Fibroblast of pulmonary artery (primary cell): ENCODE data around the gene ACCSL.

ENCODE experiments used
- DNase-seq: peaks from one replicate; pipeline ENCODE4 v3.0.0-alpha.2; 2010; ENCODE audit warnings: low read depth
- H3K4me3 ChIP-seq: replicated peaks from 2 replicates; pipeline ENCODE4 v1.5.1; 2011; ENCODE audit warnings: low read depth, mild to moderate bottlenecking, control low read depth, low read length, moderate library complexity
- TF ChIP-seq, protein P1 (sequence below): IDR thresholded peaks from 2 replicates; pipeline ENCODE4 v1.5.1; 2011; ENCODE audit warnings: mild to moderate bottlenecking, control low read depth, low read length, inconsistent platforms; ENCODE audit errors: missing control alignments

ACCSL gene

DNA sequence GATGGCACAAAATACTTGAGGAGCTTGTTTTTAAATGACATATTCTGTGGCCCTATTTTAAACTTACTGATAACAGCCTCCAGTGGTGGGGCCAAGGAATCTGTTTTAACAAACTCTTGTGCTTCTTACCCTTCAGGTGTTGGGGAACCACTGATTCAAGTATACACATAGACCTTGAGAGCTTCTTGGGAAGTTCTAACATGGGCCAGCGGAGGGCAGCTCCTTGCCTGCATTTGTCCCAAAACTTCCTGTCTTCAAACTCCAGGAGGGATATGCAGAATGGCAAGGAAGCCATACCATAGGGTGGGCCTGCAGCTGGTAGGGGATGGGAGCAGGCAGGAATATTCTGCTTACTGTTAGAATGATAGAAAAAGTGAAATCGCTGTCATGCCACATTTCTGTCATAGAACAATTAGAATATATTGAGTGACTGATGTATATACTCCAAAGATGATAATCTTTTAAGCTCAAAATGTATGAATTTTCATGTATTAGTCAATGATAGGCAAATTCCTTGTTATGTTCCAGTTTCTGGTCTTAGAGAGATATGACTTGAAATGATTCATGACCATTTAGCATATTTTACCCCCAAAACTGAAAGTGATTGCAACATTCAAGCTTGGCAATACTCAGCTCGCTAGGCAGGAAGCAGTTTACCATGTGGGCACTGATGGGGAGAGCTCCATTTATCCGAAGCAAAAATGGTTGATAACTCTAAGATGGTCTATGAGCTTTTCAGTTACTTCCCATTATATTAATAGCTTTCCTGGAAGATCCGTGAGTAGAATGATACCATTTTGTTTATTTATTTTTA, 56.9 kb downstream of the ACCSL start:
- TF ChIP-seq, protein P1, sequence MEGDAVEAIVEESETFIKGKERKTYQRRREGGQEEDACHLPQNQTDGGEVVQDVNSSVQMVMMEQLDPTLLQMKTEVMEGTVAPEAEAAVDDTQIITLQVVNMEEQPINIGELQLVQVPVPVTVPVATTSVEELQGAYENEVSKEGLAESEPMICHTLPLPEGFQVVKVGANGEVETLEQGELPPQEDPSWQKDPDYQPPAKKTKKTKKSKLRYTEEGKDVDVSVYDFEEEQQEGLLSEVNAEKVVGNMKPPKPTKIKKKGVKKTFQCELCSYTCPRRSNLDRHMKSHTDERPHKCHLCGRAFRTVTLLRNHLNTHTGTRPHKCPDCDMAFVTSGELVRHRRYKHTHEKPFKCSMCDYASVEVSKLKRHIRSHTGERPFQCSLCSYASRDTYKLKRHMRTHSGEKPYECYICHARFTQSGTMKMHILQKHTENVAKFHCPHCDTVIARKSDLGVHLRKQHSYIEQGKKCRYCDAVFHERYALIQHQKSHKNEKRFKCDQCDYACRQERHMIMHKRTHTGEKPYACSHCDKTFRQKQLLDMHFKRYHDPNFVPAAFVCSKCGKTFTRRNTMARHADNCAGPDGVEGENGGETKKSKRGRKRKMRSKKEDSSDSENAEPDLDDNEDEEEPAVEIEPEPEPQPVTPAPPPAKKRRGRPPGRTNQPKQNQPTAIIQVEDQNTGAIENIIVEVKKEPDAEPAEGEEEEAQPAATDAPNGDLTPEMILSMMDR = no peak
- no peak overlapping the region for H3K4me3 ChIP-seq
- DNase-seq = peak; percentile 60

DNA sequence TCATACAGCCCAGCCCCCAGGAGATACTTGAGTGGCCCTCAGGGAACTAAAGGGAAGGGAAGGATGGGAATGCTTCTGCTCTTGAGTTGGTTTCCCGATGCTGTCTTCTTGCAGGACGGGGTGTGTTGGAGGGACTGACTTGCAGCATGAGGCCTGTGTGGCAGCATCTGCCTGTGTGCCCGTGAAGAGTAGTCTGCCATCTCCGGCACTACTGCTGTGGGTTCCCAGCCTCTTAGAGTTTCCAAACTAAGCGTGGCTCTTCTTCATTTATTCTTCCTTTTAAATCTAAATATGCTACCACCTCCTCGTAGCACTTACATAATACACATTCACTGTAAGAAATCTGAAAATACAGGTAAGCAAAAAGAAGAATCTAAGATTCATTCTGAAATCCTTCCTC, 60.5 kb downstream of the ACCSL start:
- TF ChIP-seq, protein P1 = no peak
- H3K4me3 ChIP-seq = no peak overlapping the region
- DNase-seq = no peak
